Skeletal muscle satellite cell (primary cell): ENCODE measurements around the gene EXPH5. TPM values are rescaled to one million over a fixed set of nuclear protein-coding genes. Genes with fewer than 3 reads are reported as not detected.
"Not testable (repeated sequence)": the region's sequence is repeated elsewhere in the genome, so short reads cannot be mapped to it uniquely, and the experiment has no call there.

ENCODE experiments used
- H3K27me3 ChIP-seq: 2 replicates; pipeline ENCODE4 v1.7.0; 2013; ENCODE audit warnings: low read length; ENCODE audit not compliant: control insufficient read depth, insufficient read depth
- H3K36me3 ChIP-seq: 2 replicates; pipeline ENCODE4 v1.7.0; 2013; ENCODE audit warnings: mild to moderate bottlenecking, control low read depth, low read length; ENCODE audit not compliant: insufficient read depth
- H3K4me1 ChIP-seq: 2 replicates; pipeline ENCODE4 v1.7.0; 2013; ENCODE audit warnings: low read length; ENCODE audit not compliant: control insufficient read depth, insufficient read depth
- H3K4me2 ChIP-seq: 2 replicates; pipeline ENCODE4 v1.7.0; 2013; ENCODE audit warnings: mild to moderate bottlenecking, low read length
- H3K4me3 ChIP-seq: 2 replicates; pipeline ENCODE4 v1.7.0; 2013; ENCODE audit warnings: low read length
- H3K9ac ChIP-seq: 2 replicates; pipeline ENCODE4 v1.7.0; 2013; ENCODE audit warnings: mild to moderate bottlenecking, low read depth, low read length, moderate library complexity
- H3K9me3 ChIP-seq: replicated peaks from 2 replicates; pipeline ENCODE4 v1.7.0; 2013; ENCODE audit warnings: mild to moderate bottlenecking, control low read depth, low read length
- total RNA-seq: library from RNA; depleted of rRNA; stranded (reverse); fragments of >200 nt; gene quantifications from 2 replicates; pipeline ENCODE4 v1.2.3, GENCODE V29; 2012; rRNA removed

Gene EXPH5
- total RNA-seq: under 0.01 and 0.66 TPM in 2 replicates

- peak within 1 kb of the TSS; percentile 53 for H3K9ac ChIP-seq
- H3K36me3 ChIP-seq: no peaks in the 10 kb centered on the region
- H3K9me3 ChIP-seq: no peaks in the 10 kb centered on the region
- H3K27me3 ChIP-seq: peaks cover 8% of the 10 kb centered on the region
- peak within 1 kb of the TSS; percentile 85 for H3K4me3 ChIP-seq
- peak within 1 kb of the TSS; percentile 98 for H3K4me2 ChIP-seq
- H3K4me1 ChIP-seq: peaks cover 5% of the 10 kb centered on the region
Observed at GRCh38 chr11:108593214-108593922, at the start of gene EXPH5. Gene EXPH5 (minus strand): TSS chr11:108593768. CDS start chr11:108593536, 232 bp downstream.

DNA sequence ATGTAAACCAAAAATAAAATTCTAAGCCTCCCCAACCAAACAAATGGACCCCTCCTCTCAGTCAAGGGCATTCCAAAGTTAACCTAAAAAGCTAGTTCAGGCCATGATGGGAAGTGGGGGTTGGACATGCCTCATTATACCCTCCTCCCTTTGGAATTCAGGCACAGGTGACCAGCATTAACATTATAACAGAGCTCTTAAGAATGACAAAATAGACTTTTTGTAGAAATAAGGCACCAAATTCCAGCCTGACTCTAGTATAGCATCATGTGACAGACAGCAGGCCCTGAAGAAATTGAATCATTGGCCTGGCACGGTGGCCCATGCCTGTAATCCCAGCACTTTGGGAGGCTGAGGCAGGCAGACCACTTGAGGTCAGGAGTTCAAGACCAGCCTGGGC is 48.2 kb upstream of the EXPH5 start:
- H3K9me3 ChIP-seq, H3K4me3 ChIP-seq, H3K36me3 ChIP-seq, H3K4me1 ChIP-seq, H3K9ac ChIP-seq, H3K27me3 ChIP-seq, H3K4me2 ChIP-seq: not testable (repeated sequence)

DNA sequence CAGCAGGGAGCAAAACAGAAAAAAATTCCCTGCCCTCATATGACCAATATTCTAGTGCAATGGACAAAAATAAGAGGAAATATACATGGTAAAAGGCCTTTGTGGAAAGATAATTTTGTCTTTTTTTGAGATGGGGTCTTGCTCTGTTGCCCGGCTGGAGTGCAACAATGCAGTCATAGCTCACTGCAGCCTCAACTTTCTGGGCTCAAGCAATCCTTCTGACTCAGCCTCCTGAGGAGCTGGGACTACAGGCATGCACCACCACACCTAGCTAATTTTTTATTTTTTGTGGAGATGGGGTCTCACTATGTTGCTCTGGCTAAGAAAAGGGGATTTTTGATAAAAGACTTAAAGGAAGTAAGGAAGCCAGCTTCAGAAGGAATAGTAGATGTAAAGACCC is 45.6 kb upstream of the EXPH5 start:
- Histone ChIP-seq H3K27me3 (peaks cover 4% of the 10 kb centered on the region), H3K4me3 (no peak overlapping the region), H3K4me2 (no peak overlapping the region), H3K9me3 (no peaks in the 10 kb centered on the region), H3K4me1 (no peaks in the 10 kb centered on the region), H3K36me3 (no peaks in the 10 kb centered on the region), H3K9ac (no peak overlapping the region)

DNA sequence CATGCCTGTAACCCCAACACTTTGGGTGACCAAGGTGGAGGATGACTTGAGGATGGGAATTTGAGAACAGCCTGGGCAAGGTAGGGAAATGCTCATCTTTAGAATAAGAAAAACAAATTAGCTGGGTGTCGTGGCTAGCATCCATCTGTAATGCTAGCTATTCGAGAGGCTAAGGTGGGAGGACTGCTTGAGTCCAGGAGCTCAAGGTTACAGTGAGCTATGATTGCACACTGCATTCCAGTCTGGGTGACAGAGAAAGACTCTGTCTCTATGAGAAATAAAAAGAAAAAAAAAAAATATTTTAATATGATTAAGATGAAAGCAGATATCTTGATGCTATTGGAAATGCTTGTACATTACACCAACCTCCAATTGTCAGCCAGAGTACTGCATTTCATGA is 42.7 kb upstream of the EXPH5 start:
- H3K27me3 ChIP-seq: peaks cover 4% of the 10 kb centered on the region
- H3K9ac ChIP-seq: no peak overlapping the region
- H3K36me3 ChIP-seq: no peaks in the 10 kb centered on the region
- H3K4me1 ChIP-seq: peaks cover 3% of the 10 kb centered on the region
- no peak overlapping the region for H3K4me2 ChIP-seq
- no peaks in the 10 kb centered on the region for H3K9me3 ChIP-seq
- no peak overlapping the region for H3K4me3 ChIP-seq

- Histone ChIP-seq H3K4me3 (no peak overlapping the region), H3K9ac (no peak overlapping the region), H3K27me3 (peaks cover 4% of the 10 kb centered on the region), H3K4me1 (peaks cover 3% of the 10 kb centered on the region), H3K4me2 (no peak overlapping the region), H3K9me3 (no peaks in the 10 kb centered on the region), H3K36me3 (no peaks in the 10 kb centered on the region)
Observed at GRCh38 chr11:108635106-108635505, 41.5 kb upstream of the EXPH5 start.

GRCh38 chr11:108632041-108632704 is 38.6 kb upstream of the EXPH5 start:
- H3K4me1 ChIP-seq: peaks cover 3% of the 10 kb centered on the region
- H3K36me3 ChIP-seq: no peaks in the 10 kb centered on the region
- H3K4me3 ChIP-seq: no peak overlapping the region
- H3K27me3 ChIP-seq: no peaks in the 10 kb centered on the region
- no peak overlapping the region for H3K4me2 ChIP-seq
- no peak overlapping the region for H3K9ac ChIP-seq
- peaks cover 4% of the 10 kb centered on the region for H3K9me3 ChIP-seq

DNA sequence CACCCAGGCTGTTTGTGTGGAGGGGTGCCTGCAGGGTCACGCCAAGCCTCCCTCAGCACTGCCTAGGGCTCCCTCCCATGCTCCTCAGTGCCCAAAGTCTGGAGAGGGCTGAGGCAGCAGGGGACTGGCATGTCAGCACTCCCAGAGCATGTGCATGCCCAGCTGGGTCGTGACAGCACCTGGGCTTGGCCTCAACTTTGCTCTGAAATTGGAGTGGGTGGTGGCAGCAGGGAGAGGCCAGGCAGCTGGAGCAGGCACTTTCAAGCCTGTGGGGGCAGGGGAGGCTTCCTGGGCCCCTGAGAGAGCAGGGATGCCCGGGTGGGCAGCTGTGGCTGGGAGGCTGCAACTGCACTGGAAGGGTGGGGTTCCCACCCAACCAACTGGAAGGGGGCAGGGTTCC is 35.7 kb upstream of the EXPH5 start:
- Histone ChIP-seq H3K27me3 (no peaks in the 10 kb centered on the region), H3K4me1 (peaks cover 3% of the 10 kb centered on the region), H3K4me2 (no peak overlapping the region), H3K4me3 (no peak overlapping the region), H3K9ac (no peak overlapping the region), H3K9me3 (peaks cover 4% of the 10 kb centered on the region), H3K36me3 (no peaks in the 10 kb centered on the region)

GRCh38 chr11:108628812-108629211 is 35.2 kb upstream of the EXPH5 start:
- Histone ChIP-seq H3K9me3 (peaks cover 4% of the 10 kb centered on the region), H3K36me3 (no peaks in the 10 kb centered on the region), H3K9ac (no peak overlapping the region), H3K4me1 (peaks cover 3% of the 10 kb centered on the region), H3K4me3 (no peak overlapping the region), H3K4me2 (no peak overlapping the region), H3K27me3 (no peaks in the 10 kb centered on the region)

DNA sequence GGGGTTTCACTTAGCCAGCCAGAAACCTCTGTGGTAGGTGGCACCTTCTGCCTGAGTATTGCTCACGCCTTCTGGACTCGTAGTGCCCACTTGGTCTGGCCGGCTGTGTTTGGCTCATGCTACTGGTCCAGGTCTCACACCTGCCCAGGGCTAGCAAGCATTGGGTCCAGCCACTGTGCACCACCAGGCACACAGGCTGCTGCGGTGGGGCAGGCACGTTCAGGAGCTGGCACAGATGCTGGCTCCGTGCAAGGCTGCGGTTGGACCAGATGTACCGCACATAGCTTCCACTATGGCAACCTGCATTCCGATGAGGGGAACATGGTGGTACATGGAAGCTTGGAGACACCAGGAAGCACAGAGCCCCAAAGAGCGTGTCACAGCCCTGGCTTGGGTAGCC is 34.8 kb upstream of the EXPH5 start:
- peaks cover 4% of the 10 kb centered on the region for H3K9me3 ChIP-seq
- H3K4me2 ChIP-seq: no peak overlapping the region
- H3K4me3 ChIP-seq: no peak overlapping the region
- no peak overlapping the region for H3K9ac ChIP-seq
- H3K36me3 ChIP-seq: no peaks in the 10 kb centered on the region
- no peaks in the 10 kb centered on the region for H3K27me3 ChIP-seq
- H3K4me1 ChIP-seq: peaks cover 3% of the 10 kb centered on the region

DNA sequence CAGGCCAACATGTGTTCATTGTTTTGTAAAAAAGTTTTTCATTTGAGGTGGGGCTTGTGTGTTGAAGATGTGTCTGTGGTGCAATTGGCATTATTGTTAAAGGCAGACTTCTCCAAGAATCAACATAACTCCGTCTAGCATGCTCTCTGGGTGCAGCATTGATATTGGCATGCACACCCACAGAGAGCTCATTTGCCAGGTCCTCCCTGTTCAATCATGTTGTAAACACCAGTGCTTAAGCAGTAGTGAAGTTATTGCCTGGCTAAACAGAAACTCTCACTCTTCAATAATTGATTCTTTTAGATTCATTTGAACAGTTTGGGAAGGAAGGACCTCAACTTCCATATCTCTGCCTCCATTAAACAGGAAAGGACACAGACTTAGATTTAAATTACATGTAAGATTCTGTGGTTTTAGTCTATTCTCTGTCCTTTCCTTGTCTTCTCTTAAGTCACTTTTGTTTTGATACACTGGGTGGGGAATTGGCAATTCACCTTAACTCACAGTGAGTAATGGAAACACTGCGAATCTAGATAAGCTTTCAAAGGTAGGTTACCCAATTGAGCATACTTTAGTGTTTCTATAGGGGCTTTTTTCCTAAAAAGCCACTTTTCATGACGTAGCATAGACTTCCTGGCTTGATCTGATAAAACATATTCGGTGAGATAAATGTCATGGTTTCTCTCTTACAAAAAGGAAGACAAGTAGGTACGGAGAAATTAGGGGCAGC is 30.8 kb upstream of the EXPH5 start:
- Histone ChIP-seq H3K9me3 (peaks cover 4% of the 10 kb centered on the region), H3K27me3 (no peaks in the 10 kb centered on the region), H3K4me2 (no peak overlapping the region), H3K9ac (no peak overlapping the region), H3K4me3 (no peak overlapping the region), H3K4me1 (no peaks in the 10 kb centered on the region), H3K36me3 (no peaks in the 10 kb centered on the region)

- Histone ChIP-seq H3K27me3 (no peaks in the 10 kb centered on the region), H3K4me3 (no peak overlapping the region), H3K9me3 (no peaks in the 10 kb centered on the region), H3K4me2 (no peak overlapping the region), H3K9ac (no peak overlapping the region), H3K36me3 (no peaks in the 10 kb centered on the region), H3K4me1 (no peaks in the 10 kb centered on the region)
Observed at GRCh38 chr11:108622341-108622740, 28.8 kb upstream of the EXPH5 start.
